ENCODE data around the gene ADAM12. TPM values are rescaled to one million over a fixed set of nuclear protein-coding genes. Genes with fewer than 3 reads are reported as not detected.
"Not testable (repeated sequence)": the region's sequence is repeated elsewhere in the genome, so short reads cannot be mapped to it uniquely, and the experiment has no call there.

The ADAM12 gene
- total RNA-seq, 1 donor from 2014 or later: 41.7 TPM

GRCh38 chr10:126380352-126381076, 7.8 kb downstream of the ADAM12 start:
- TF ChIP-seq CTCF (IDR thresholded peaks at IDR 0.05): no peak
- H3K27ac Mint-ChIP-seq (ENCODE audit: unreplicated experiment): no peak overlapping the region

GRCh38 chr10:126379166-126379565, 9.1 kb downstream of the ADAM12 start:
- H3K27ac Mint-ChIP-seq (ENCODE audit: unreplicated experiment); H3K27me3 Mint-ChIP-seq (ENCODE audit: unreplicated experiment); H3K4me3 Mint-ChIP-seq (ENCODE audit: unreplicated experiment); DNase-seq (ENCODE audit: extremely low spot score, unreplicated experiment): not testable (repeated sequence)
- Mint-ChIP-seq H3K4me1 (ENCODE audit: unreplicated experiment) (peaks cover 26% of the 10 kb centered on the region), H3K36me3 (ENCODE audit: unreplicated experiment) (peaks cover 21% of the 10 kb centered on the region), H3K9me3 (ENCODE audit: unreplicated experiment) (peaks cover 21% of the 10 kb centered on the region)

More at GRCh38 chr10:126380352-126381076, 7.8 kb downstream of the ADAM12 start:
- Mint-ChIP-seq H3K27me3 (ENCODE audit: unreplicated experiment) (no peaks in the 10 kb centered on the region), H3K4me1 (ENCODE audit: unreplicated experiment) (peaks cover 31% of the 10 kb centered on the region), H3K36me3 (ENCODE audit: unreplicated experiment) (peaks cover 15% of the 10 kb centered on the region), H3K9me3 (ENCODE audit: unreplicated experiment) (peaks cover 13% of the 10 kb centered on the region), H3K4me3 (ENCODE audit: unreplicated experiment) (no peak overlapping the region)
- DNase-seq (ENCODE audit: extremely low spot score, unreplicated experiment): no peak

- peaks cover 44% of the 10 kb centered on the region for H3K4me1 Mint-ChIP-seq (ENCODE audit: unreplicated experiment)
- no peaks in the 10 kb centered on the region for H3K27me3 Mint-ChIP-seq (ENCODE audit: unreplicated experiment)
- TF ChIP-seq CTCF (IDR thresholded peaks at IDR 0.05): no peak
- H3K36me3 Mint-ChIP-seq (ENCODE audit: unreplicated experiment): peaks cover 15% of the 10 kb centered on the region
- H3K4me3 Mint-ChIP-seq (ENCODE audit: unreplicated experiment): no peak overlapping the region
- peaks cover 12% of the 10 kb centered on the region for H3K9me3 Mint-ChIP-seq (ENCODE audit: unreplicated experiment)
- peak overlapping the region; percentile 33 for H3K27ac Mint-ChIP-seq (ENCODE audit: unreplicated experiment)
- DNase-seq (ENCODE audit: extremely low spot score, unreplicated experiment): no peak
Observed at GRCh38 chr10:126376956-126377355, 11.3 kb downstream of the ADAM12 start.

- no peak for TF ChIP-seq CTCF (IDR thresholded peaks at IDR 0.05)
- Mint-ChIP-seq H3K4me1 (ENCODE audit: unreplicated experiment) (peaks cover 44% of the 10 kb centered on the region), H3K36me3 (ENCODE audit: unreplicated experiment) (peaks cover 14% of the 10 kb centered on the region), H3K4me3 (ENCODE audit: unreplicated experiment) (no peak overlapping the region), H3K27ac (ENCODE audit: unreplicated experiment) (no peak overlapping the region), H3K9me3 (ENCODE audit: unreplicated experiment) (peaks cover 12% of the 10 kb centered on the region), H3K27me3 (ENCODE audit: unreplicated experiment) (no peaks in the 10 kb centered on the region)
- DNase-seq (ENCODE audit: extremely low spot score, unreplicated experiment): no peak
Observed at GRCh38 chr10:126375926-126376554, 12.2 kb downstream of the ADAM12 start.

- H3K36me3 Mint-ChIP-seq (ENCODE audit: unreplicated experiment): peaks cover 12% of the 10 kb centered on the region
- no peak overlapping the region for H3K27ac Mint-ChIP-seq (ENCODE audit: unreplicated experiment)
- DNase-seq (ENCODE audit: extremely low spot score, unreplicated experiment): no peak
- H3K4me1 Mint-ChIP-seq (ENCODE audit: unreplicated experiment): peaks cover 37% of the 10 kb centered on the region
- peaks cover 12% of the 10 kb centered on the region for H3K9me3 Mint-ChIP-seq (ENCODE audit: unreplicated experiment)
- H3K27me3 Mint-ChIP-seq (ENCODE audit: unreplicated experiment): no peaks in the 10 kb centered on the region
- H3K4me3 Mint-ChIP-seq (ENCODE audit: unreplicated experiment): no peak overlapping the region
- no peak for TF ChIP-seq CTCF (IDR thresholded peaks at IDR 0.05)
Observed at GRCh38 chr10:126375299-126375698, 13.0 kb downstream of the ADAM12 start.

All from osteocyte (in vitro differentiated cells).